RPMI8226 (cell line): ENCODE measurements around the gene CRAMP1.

ENCODE experiments used
- DNase-seq: peaks from one replicate; pipeline ENCODE4 v3.0.0-alpha.2; 2015

CRAMP1 gene

GRCh38 chr16:1657841-1658240 is 45.7 kb downstream of the CRAMP1 start:
- DNase-seq = no peak

GRCh38 chr16:1659031-1659430 is 46.9 kb downstream of the CRAMP1 start:
- no peak for DNase-seq

DNA sequence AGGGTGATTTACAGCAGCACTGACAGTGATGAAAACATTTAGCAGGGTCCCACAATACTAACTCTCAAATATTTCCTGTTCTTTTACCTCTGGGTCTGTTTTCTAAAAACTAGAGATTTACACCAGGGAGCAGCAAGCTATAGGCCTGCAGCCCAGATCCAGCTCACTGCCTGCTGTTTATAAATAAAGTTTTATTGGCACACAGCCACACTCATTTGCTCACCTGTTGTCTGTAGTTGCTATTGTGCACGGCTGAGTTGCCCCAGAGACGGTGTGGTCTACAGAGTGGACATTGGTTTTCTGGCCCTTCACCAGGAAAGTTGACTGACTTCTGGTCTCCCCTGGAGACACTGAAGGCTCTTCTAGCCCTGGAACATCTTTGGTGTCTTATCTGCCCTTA is 49.7 kb downstream of the CRAMP1 start:
- no peak for DNase-seq

DNA sequence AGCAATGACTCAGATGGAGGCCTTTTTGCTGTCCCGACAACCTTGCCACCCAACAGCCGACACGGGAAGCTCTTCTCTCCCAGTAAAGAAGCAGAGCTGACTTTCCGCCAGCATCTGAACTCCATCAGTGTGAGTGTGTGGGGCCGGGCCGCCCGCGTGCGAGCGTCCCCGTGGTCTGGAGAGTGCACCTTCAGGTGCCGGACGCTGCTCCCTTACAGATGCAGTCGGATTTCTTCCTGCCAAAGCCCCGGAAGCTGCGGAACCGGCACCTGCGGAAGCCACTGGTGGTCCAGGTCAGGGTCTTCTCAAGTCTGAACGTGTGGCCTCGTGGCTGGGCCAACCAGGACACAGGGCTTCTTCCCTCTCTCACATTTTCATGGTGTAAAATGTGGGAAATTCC is 50.4 kb downstream of the CRAMP1 start:
- DNase-seq = no peak

DNA sequence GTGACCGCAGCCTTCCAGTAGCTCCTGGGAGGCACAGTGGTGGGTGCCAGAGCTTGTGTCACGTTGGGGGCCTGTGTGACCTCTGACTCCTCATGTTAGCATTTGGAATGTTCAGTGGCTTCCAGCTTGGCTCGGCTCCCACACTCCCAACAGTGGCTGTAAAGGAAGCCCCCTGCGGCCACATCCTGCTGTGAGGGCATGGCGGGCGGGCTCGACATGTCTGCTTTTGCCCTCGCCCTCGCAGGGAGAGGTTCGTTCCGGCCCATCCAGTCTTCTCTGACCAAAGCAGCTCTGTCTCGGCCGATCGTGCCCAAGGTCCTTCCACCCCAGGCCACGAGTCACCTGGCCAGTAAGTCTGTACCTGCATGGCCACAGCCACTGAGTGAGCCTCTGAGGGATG is 53.7 kb downstream of the CRAMP1 start:
- DNase-seq = no peak

DNA sequence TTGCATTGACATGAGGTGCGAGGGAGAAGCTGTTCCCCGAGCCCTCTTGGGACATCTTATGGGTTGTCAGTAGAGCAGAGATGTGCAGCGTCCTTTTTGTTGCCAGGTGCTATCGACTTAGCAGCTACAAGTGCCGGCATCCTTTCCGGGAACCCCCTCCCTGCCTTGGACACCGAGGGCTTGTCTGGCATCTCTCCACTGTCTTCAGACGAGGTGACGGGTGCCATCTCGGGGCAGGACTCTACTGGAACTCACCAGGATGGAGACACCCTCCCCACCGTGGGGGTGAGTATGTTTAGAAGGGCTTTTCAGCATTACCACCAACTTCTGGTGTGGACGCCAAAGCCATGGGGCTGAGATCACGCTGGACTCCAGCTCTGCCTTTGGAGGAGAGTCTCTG is 54.2 kb downstream of the CRAMP1 start:
- no peak for DNase-seq

DNA sequence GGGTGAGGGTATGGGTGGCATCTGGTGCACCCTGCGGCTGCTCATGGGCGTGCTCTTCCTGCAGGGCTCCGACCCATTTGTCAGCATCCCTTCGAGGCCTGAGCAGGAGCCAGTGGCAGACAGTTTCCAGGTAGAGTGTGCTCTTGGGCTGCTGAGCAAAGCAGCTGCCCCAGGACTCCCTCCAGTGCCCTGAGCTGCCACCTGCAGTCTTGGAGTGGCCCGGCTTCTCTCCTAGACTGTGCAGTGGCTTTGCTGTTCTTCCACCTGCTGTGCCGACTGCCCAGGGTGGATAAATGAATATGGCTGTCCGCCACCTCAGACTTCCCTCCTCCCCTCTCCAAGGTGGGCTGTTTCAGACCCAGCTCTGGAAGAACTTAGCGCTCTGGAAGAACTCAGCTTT is 55.1 kb downstream of the CRAMP1 start:
- no peak for DNase-seq

GRCh38 chr16:1667916-1668315 is 55.8 kb downstream of the CRAMP1 start:
- no peak for DNase-seq

- DNase-seq = no peak
Observed at GRCh38 chr16:1668612-1669319, 56.6 kb downstream of the CRAMP1 start.

- DNase-seq = no peak
Observed at GRCh38 chr16:1669698-1670097, 57.5 kb downstream of the CRAMP1 start.

- no peak for DNase-seq
Observed at GRCh38 chr16:1670371-1670770, 58.2 kb downstream of the CRAMP1 start.

GRCh38 chr16:1670866-1671265 is 58.7 kb downstream of the CRAMP1 start:
- no peak for DNase-seq

GRCh38 chr16:1673424-1674151 is 61.4 kb downstream of the CRAMP1 start:
- no peak for DNase-seq

DNA sequence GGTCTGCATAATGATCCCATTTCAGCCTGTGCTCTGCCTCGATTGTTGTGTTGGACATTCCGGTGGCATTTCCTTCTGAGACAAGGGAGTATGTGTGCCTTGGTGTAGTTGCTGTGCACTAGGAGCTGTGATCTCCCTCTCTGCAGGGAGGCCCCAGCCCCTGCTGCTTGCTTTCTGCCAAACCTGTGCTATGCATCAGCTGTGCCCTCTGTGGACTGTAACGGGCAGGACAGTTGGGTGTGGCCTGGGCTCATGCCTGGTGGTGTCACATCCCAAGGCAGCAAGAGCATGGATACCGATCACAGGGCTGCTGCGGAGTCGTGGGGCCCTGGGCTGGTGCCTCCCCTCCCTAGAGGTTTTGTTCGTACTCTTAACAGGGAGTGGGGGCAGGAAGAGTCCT is 62.1 kb downstream of the CRAMP1 start:
- no peak for DNase-seq

GRCh38 chr16:1674751-1675664 is 62.8 kb downstream of the CRAMP1 start:
- DNase-seq = no peak

GRCh38 chr16:1676661-1677060 is 64.5 kb downstream of the CRAMP1 start:
- DNase-seq = no peak

DNA sequence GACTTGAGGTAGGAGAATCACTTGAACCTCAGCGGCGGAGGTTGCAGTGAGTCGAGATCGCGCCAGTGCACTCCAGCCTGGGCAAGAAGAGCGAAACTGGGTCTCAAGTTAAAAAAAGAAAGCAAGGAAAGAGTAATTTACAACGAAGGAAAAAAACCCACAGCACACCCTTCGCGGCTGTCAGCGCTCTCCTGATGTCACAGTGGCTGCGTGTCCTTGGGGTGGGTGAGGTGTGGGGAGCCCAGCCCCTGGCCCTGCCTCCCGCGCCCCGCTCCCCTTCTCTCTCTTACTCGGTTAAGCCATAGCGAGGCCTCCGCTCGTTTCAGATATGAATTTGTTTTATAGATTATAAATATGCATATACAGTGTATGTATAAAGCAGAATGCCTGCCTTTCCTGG is 65.2 kb downstream of the CRAMP1 start:
- DNase-seq = peak; percentile 31

GRCh38 chr16:1677942-1678499 is 65.9 kb downstream of the CRAMP1 start, which contains the start of gene JPT2:
Gene JPT2, plus strand, starts transcription at chr16:1678279. Its CDS starts 34 bp downstream, at chr16:1678313.
- DNase-seq = peak; percentile 99

GRCh38 chr16:1678500-1679098 is 66.4 kb downstream of the CRAMP1 start:
- DNase-seq = peak; percentile 57

DNA sequence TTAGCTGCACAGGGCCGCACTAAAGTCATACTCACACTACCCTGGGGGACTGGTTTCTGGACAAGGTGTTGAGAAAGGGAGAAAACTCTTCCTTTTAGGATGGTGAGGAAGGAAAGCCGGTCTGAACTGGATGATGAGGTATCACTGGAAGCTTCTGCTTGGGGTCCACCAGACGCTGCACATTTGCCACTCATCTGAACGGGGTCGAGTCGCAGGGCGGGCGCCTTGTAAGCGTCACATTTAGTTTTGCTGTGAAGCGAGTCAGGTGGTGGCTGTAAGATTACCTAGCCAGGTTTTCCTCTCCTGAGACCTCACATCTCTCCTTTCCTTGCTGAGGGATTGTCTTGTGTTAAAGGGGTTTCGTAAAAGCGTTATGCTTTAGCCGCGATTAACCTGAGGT is 68.2 kb downstream of the CRAMP1 start:
- DNase-seq = no peak

DNA sequence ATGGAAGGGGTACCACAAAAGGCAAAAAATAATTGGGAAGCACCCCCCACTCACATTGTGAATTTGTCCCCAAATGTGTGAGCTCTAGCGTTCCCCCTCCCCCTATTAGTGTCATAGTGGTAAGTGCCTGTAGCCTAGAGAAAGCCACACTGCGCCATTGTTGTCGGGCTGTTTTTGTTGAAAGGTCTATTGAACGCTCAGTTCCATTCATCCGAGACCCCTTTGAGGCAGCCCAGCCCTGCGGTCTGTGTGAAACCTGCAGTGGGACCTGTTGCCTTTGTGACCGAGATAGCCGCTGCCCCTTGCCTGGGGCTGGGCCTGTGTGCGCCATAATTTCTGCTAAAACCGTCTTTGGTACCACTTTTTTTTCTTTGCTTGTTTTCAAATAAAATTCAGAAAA is 68.9 kb downstream of the CRAMP1 start:
- DNase-seq = no peak

DNA sequence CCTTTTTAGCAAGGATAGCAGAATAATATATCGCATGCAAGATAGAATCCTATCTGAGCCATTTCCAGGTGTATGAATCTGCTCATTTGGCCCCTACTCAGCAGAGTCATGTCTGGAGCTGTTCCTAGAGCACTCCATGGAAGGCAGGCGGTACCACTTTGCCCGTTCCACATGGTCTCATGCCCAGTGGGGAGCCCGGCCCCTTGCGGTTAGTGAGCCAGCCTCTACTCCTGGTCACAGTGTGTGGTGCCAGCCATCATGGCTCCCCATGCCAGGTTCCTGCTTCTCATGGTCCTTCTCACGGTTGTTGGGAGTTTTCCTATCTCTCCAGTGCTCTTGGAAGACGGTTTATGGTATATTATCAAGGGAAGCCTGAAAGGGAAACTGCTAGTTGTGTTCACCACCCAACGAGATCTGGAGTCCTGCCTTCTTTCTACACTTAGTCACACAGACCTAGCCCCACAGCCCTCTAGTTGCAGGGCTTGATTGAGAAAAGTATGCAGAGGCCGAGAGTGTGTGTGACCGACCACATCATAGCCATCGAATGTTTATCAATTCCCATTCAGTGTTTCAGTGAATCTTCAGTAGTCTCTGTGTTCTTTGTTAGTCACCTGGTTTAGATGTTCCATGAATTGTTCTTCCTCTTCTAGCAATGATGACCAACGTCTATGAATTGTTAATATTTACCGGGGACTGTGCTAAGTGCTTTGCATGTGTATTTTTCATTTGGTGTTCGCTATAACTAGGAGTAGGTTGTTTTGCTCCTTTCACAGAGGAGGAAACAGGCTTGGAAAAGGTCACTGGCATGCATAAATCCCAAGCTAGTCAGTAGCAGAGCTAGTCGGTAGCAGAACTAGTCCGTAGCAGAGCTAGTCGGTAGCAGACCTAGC is 75.5 kb downstream of the CRAMP1 start:
- no peak for DNase-seq
